PFSK-1 (cell line): ENCODE measurements around the gene LRRC32.

Experiments
- FOXP2 ChIP-seq: optimal IDR thresholded peaks from 2 replicates; pipeline ENCODE3; 2011; ENCODE audit warnings: borderline replicate concordance, control low read depth, inconsistent platforms; ENCODE audit not compliant: insufficient read depth; ENCODE audit errors: extremely low read length, extremely low read depth
- POLR2AphosphoS5 ChIP-seq: IDR thresholded peaks from 2 replicates; pipeline ENCODE4 v1.6.1; 2012; ENCODE audit warnings: low read depth, mild to moderate bottlenecking, control low read depth, low read length, moderate library complexity
- SIN3A ChIP-seq: IDR thresholded peaks from 2 replicates; pipeline ENCODE4 v1.6.1; 2012; ENCODE audit warnings: mild to moderate bottlenecking, low read length, moderate library complexity, borderline replicate concordance; ENCODE audit not compliant: insufficient read depth
- TAF1 ChIP-seq: IDR thresholded peaks from 2 replicates; pipeline ENCODE4 v1.6.1; 2012; ENCODE audit warnings: low read length, control low read depth, borderline replicate concordance; ENCODE audit not compliant: insufficient read depth
- TF ChIP-seq, protein P1 (sequence below), 2 experiments: IDR thresholded peaks; 2 replicates each; pipeline versions ENCODE4 v1.6.1 to v1.8.0; 2011 to 2012; ENCODE audit warnings: low read depth in 2 of 2, low read length in 2 of 2, control low read depth in 1 of 2, inconsistent platforms in 1 of 2, mild to moderate bottlenecking in 1 of 2, moderate library complexity in 1 of 2; ENCODE audit not compliant: insufficient read depth in 1 of 2

LRRC32 gene

DNA sequence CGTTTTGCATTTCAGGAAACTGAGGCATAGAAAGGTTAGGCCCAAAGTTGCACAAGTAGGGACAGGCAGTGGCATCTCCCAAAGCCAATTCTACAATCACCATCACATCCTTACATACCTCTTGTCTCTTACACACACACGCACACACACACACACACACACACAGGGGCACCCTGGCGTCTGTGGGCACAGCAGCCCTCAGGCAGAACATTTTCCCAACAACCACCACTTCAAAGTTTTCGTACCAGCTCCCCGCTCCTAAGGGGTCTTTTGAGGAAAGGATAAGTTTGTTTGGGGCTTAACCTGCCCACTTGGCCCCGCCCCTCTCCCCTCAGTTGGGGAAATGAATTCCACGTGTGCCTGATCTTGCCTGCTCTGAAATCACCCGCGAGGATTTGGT, 14.7 kb upstream of the LRRC32 start:
- TF ChIP-seq SIN3A: no peak
- TF ChIP-seq, protein P1, sequence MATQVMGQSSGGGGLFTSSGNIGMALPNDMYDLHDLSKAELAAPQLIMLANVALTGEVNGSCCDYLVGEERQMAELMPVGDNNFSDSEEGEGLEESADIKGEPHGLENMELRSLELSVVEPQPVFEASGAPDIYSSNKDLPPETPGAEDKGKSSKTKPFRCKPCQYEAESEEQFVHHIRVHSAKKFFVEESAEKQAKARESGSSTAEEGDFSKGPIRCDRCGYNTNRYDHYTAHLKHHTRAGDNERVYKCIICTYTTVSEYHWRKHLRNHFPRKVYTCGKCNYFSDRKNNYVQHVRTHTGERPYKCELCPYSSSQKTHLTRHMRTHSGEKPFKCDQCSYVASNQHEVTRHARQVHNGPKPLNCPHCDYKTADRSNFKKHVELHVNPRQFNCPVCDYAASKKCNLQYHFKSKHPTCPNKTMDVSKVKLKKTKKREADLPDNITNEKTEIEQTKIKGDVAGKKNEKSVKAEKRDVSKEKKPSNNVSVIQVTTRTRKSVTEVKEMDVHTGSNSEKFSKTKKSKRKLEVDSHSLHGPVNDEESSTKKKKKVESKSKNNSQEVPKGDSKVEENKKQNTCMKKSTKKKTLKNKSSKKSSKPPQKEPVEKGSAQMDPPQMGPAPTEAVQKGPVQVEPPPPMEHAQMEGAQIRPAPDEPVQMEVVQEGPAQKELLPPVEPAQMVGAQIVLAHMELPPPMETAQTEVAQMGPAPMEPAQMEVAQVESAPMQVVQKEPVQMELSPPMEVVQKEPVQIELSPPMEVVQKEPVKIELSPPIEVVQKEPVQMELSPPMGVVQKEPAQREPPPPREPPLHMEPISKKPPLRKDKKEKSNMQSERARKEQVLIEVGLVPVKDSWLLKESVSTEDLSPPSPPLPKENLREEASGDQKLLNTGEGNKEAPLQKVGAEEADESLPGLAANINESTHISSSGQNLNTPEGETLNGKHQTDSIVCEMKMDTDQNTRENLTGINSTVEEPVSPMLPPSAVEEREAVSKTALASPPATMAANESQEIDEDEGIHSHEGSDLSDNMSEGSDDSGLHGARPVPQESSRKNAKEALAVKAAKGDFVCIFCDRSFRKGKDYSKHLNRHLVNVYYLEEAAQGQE (IDR thresholded peaks at IDR 0.05; ENCODE audit: insufficient read depth in 1 of 2, low read depth in 2 of 2, low read length in 2 of 2): no peak
- no peak for TF ChIP-seq POLR2AphosphoS5
- no peak for TF ChIP-seq FOXP2

DNA sequence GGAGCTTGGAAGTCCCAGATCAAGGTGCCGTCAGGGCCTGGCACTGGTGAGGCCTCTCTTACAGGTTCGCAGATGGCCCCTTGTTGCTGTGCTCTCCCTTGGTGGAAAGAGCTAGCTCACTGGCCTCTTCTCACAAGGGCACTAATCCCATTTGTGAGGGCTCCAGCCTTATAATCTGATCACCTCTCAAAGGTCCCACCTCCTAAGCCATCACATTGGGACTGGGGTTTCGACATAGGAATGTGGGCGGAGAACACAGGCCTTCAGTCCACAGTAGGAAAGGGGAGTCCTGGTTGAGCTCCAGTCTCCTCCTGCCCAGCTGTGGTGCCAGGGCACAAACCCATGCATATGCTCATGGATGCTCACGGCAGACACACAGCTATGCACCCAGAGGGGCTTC, 14.0 kb upstream of the LRRC32 start:
- no peak for TF ChIP-seq POLR2AphosphoS5

DNA sequence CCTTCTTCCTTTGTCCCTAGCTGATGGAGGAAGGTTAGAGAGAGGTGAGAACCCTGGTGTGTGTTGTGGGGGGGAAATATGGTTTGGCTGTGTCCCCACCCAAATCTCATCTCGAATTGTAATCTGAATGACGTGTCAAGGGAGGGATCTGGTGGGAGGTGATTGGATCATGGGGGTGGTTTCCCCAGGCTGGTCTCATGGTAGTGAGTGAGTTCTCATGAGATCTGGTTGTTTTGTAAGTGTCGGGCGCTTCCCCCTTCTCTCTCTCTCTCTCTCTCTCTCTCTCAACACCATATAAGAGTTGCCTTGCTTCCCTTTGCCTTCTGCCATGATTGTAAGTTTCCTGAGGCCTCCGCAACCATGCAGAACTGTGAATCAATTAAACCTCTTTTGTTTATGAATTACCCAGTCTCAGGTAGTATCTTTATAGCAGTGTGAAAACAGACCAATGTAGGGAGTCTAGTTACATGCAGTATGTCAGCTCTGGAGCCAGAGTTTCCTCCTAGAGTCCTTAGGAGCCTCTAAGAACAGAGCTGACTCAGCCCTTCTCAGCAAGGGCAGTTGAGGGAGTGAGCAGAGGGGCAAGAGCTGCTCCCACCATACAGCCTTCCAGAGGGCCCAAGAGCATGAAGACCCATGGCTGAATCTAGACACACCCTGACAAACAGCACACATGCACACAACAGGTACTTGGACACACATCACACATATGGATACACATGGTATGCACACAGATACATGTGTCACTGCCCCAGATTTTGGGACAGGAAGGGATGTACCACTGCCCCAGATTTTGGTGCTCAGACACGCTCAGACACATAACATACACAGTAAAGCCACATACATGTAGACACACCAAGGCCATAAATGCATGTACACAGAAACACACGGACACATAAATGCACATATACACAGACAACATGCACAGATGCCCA, 12.9 kb upstream of the LRRC32 start:
- TF ChIP-seq POLR2AphosphoS5: no peak

DNA sequence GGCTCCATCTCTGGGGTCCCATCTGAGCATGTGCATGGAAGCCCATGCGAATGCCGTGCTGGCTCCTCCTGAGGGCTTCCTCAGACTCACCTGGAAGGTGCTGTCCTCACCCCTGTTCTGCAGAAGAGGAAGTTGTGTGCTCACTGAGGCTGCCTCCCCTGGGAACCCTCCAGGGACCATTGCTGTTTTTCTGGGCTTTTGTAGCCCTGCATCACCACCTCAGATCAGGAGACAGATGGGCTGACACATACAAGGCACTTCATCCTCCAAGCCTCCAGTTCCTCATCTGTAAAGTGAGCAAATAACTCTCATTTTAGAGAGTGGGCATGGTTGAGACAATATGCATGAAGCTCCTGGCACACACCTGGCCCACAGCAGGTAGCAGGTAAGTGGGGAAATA, 12.1 kb upstream of the LRRC32 start:
- no peak for TF ChIP-seq POLR2AphosphoS5
- TF ChIP-seq, protein P1 (IDR thresholded peaks at IDR 0.05; ENCODE audit: insufficient read depth in 1 of 2, low read depth in 2 of 2, low read length in 2 of 2): no peak
- TF ChIP-seq FOXP2: no peak
- TF ChIP-seq TAF1: no peak
- TF ChIP-seq SIN3A: no peak

DNA sequence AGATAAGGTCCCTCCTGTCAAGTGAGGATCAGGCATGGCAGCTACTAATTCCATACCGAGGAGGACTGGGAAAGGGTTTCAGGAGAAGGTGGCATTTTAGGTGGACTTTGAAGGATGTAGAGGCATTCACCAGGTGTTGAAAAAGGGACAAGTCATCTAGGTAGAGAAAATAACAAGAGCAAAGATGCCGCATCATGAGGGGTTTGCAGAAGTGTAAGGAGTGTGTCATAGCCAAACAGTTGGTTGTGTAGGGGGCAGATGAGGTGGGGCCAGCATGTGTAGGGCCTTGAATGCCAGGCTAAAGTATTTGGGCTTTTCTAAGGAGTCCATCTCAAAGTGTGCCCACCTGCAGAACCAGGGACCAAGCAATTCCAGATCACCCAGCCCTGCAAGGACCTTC, 11.6 kb upstream of the LRRC32 start:
- no peak for TF ChIP-seq POLR2AphosphoS5
- no peak for TF ChIP-seq SIN3A
- TF ChIP-seq FOXP2: no peak
- TF ChIP-seq, protein P1 (IDR thresholded peaks at IDR 0.05; ENCODE audit: insufficient read depth in 1 of 2, low read depth in 2 of 2, low read length in 2 of 2): no peak
- no peak for TF ChIP-seq TAF1

DNA sequence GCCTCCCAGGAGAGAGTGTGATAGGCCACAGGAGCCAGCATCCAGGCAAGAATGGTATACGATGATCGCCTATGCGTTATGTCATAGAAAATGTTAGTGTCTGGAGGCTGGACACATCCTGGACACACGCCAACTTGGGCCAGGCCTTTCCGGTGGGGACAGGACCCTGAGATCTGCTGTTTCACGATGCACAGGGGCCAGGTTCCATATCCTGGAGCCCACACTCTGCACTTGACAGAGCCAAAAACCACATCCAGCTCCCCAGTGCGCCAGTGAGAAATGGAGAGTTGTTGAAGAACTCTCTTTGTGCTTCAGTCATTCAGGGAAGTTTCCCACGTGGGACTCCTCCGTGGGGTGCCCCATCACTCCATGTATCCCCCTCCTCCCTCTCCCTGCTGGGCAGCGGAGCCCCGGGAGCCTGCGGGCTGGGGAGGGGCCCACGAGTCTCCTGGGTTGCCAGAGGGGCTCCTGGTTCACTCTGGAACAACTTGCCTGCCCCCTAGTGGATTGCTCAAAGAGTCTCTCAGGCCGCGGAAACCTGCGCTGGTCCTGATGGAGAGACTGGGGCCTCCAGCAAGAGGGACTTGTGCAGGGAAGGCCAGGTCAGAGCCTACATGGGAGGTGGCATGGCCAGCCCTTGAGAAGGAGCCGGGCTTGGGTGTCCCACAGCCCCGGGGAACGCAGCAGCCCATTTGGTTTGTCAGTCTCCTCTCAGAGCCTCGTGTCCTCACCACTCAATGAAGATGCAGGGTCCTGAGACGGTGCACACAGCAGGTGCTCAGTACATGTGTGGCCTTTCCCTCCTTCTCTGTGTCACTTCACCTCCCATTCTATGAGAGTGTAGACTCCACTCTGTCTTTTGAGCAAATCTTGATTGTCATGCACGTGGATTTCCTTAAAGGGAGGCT, 10.2 kb upstream of the LRRC32 start:
- no peak for TF ChIP-seq TAF1
- no peak for TF ChIP-seq POLR2AphosphoS5
- no peak for TF ChIP-seq SIN3A
- TF ChIP-seq FOXP2: no peak
- TF ChIP-seq, protein P1 (IDR thresholded peaks at IDR 0.05; ENCODE audit: insufficient read depth in 1 of 2, low read depth in 2 of 2, low read length in 2 of 2): no peak
